GM06990 (cell line): ENCODE measurements around the gene ASB16.
"Not testable (repeated sequence)": the region's sequence is repeated elsewhere in the genome, so short reads cannot be mapped to it uniquely, and the experiment has no call there.

Experiments used
- DNase-seq: peaks from one replicate; pipeline ENCODE4 v3.0.0-alpha.2; 2011; ENCODE audit not compliant: insufficient read length; ENCODE audit errors: extremely low read depth
- H3K27me3 ChIP-seq: replicated peaks from 2 replicates; pipeline ENCODE4 v1.6.0; 2011; ENCODE audit warnings: low read length; ENCODE audit not compliant: control insufficient read depth, insufficient read depth
- H3K36me3 ChIP-seq: 2 replicates; pipeline ENCODE4 v1.5.1; 2011; ENCODE audit warnings: low read length; ENCODE audit not compliant: control insufficient read depth, insufficient read depth
- H3K4me3 ChIP-seq: replicated peaks from 2 replicates; pipeline ENCODE4 v1.5.1; 2011; ENCODE audit warnings: low read depth, mild to moderate bottlenecking, control low read depth, low read length
- TF ChIP-seq, protein P1 (sequence below): IDR thresholded peaks from 2 replicates; pipeline ENCODE4 v1.5.1; 2011; ENCODE audit warnings: low read length, control low read depth, mild to moderate bottlenecking, inconsistent platforms; ENCODE audit not compliant: insufficient read depth, poor library complexity, severe bottlenecking

ASB16 gene

DNA sequence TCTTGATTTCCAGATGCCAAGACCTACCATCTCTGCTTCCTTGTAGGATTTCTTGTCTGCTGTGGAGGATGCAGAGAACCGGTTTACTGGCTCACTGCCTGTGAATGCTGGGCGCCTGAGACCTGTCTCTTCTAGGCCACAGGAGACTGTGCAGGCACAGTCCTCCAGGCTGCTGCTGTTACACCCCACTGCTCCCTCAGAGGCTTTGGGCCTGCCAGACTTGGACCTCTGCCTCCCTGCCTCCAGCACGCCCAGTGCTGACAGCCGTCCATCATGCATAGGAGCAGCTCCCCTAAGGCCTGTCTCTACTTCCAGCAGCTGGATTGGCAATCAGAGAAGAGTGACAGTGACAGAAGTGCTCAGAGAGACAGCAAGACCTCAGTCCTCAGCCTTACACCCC is 22.7 kb upstream of the ASB16 start:
- Histone ChIP-seq H3K36me3 (peaks cover 11% of the 10 kb centered on the region), H3K4me3 (no peak overlapping the region), H3K27me3 (no peaks in the 10 kb centered on the region)
- DNase-seq = no peak
- TF ChIP-seq, protein P1, sequence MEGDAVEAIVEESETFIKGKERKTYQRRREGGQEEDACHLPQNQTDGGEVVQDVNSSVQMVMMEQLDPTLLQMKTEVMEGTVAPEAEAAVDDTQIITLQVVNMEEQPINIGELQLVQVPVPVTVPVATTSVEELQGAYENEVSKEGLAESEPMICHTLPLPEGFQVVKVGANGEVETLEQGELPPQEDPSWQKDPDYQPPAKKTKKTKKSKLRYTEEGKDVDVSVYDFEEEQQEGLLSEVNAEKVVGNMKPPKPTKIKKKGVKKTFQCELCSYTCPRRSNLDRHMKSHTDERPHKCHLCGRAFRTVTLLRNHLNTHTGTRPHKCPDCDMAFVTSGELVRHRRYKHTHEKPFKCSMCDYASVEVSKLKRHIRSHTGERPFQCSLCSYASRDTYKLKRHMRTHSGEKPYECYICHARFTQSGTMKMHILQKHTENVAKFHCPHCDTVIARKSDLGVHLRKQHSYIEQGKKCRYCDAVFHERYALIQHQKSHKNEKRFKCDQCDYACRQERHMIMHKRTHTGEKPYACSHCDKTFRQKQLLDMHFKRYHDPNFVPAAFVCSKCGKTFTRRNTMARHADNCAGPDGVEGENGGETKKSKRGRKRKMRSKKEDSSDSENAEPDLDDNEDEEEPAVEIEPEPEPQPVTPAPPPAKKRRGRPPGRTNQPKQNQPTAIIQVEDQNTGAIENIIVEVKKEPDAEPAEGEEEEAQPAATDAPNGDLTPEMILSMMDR = no peak

- DNase-seq, H3K27me3 ChIP-seq, H3K4me3 ChIP-seq: not testable (repeated sequence)
- H3K36me3 ChIP-seq = peaks cover 11% of the 10 kb centered on the region
These were observed 21.4 kb upstream of the ASB16 start for GRCh38 chr17:44149066-44149465.

- no peaks in the 10 kb centered on the region for H3K27me3 ChIP-seq
- H3K4me3 ChIP-seq = no peak overlapping the region
- H3K36me3 ChIP-seq = peaks cover 15% of the 10 kb centered on the region
- no peak for DNase-seq
- TF ChIP-seq, protein P1 = no peak
These were observed 20.7 kb upstream of the ASB16 start for GRCh38 chr17:44149750-44150329.

DNA sequence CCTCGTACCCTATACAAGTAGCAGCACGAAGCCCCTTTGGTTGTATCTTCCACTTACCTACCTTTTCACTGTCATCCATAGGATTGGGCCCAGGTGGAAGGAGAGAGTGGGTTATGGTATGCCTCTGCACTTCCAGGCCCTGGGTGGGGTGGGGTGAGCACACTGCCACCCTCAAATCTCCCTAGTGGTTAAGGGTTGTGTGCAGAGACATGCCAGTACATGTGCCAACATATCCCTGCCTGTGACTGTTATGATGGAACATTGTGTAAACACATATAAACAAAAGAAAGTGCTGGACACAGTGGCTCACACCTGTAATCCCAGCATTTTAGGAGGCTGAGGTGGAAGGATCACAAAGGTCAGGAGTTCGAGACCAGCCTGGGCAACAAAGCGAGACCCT is 17.6 kb upstream of the ASB16 start:
- Histone ChIP-seq H3K4me3 (no peak overlapping the region), H3K36me3 (peaks cover 23% of the 10 kb centered on the region), H3K27me3 (no peaks in the 10 kb centered on the region)
- DNase-seq = no peak
- TF ChIP-seq, protein P1 = no peak

GRCh38 chr17:44155488-44155887 is 15.0 kb upstream of the ASB16 start:
- no peak for DNase-seq
- TF ChIP-seq, protein P1 = no peak
- H3K36me3 ChIP-seq = peaks cover 14% of the 10 kb centered on the region
- H3K27me3 ChIP-seq = no peaks in the 10 kb centered on the region
- H3K4me3 ChIP-seq = no peak overlapping the region

DNA sequence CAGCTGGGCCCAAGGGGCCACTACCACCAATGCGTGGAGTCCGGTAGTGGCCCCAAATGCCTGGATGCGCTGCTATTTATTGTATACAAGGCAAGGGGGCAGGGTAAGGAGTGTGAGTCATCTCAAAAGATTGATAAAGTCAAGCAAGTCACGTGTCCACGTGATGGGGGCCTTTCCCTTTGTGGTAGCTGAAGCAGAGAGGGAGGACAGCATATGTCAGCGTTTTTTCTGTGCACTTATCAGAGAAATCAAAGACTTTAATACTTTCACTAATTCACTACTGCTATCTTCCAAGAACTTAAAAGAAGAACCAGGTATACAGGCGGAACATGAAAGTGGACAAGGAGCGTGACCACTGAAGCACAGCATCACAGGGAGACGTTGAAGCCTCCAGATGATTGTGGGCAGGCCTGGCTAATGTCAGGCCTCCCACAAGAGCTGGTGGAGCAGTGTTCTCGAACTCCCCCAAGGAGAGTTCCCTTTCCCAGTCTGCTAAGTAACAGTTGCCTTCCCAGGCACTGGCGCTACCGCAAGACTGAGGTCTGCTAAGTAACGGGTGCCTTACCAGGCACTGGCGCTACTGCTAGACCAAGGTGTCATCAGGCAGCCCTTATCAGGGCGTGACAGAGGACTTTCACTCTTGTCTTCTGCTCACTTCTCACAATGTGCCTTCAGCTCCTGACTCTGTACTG is 10.8 kb upstream of the ASB16 start:
- Histone ChIP-seq H3K4me3 (no peak overlapping the region), H3K27me3 (no peaks in the 10 kb centered on the region), H3K36me3 (peaks cover 18% of the 10 kb centered on the region)
- DNase-seq = no peak
- TF ChIP-seq, protein P1 = no peak
